ENCODE data around the gene ATG3. TPM values are rescaled to one million over a fixed set of nuclear protein-coding genes. Genes with fewer than 3 reads are reported as not detected.

The ATG3 gene
- total RNA-seq, 1 experiment from 2014 or later = 117 TPM

- no TSS peak for BruUV-seq (replicated peaks)
- no peaks in the 10 kb centered on the region for H3K4me1 ChIP-seq (ENCODE audit: insufficient read depth, low read length)
- POLR2A ChIA-PET (ENCODE audit: unreplicated experiment) = no interaction called here
Measured at GRCh38 chr3:112491373-112491772, 70.4 kb downstream of the ATG3 start.

DNA sequence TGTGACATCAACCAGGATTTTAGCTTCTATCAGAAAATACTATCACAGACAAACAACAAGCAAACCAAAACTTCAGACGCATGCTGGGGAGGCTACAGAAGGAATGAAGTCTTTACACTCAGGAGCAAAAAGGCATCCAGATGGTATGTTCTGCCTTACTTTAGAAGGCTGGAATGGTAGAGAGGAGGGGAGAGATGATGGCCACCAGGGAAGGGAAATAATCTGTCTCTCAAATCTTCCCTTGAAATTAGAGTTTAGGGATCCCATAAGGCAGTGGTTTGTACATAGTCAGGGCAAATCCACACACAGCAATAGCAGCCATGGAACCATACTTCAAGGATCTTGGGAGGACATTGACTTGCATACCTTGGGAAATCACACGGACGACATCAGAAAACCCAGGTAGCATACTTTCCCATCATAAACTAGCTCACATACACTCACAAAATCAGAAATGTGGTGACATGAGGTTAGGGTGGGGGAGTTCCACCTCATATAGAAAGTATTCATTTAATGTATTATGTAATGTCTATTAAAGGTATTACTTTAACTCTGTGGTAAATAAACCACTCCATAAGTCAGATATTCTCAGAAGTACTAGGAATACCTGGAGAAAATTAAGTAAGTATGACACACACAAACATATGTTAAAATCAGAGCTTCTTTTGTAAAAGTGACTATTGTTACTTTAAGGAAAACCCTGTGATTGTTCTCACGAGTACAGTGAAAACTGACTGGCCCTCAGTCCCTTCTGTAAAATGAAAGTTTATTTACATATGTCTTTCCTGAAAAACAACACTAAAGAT lies 71.9 kb downstream of the ATG3 start:
- no peak overlapping the region for H3K4me3 ChIP-seq (ENCODE audit: low read length)
- H3K4me1 ChIP-seq (ENCODE audit: insufficient read depth, low read length) = no peaks in the 10 kb centered on the region
- H3K9me3 ChIP-seq (ENCODE audit: low read length) = no peaks in the 10 kb centered on the region
- no peak for ATAC-seq
- no peaks in the 10 kb centered on the region for H3K79me2 ChIP-seq (ENCODE audit: low read length)
- H3K9me2 ChIP-seq (replicated peaks; ENCODE audit: low read length) = no peaks in the 10 kb centered on the region
- no peak overlapping the region for H3K27ac ChIP-seq (ENCODE audit: low read length)
- no peaks in the 10 kb centered on the region for H3F3A ChIP-seq (ENCODE audit: low read length, unreplicated experiment)
- intact Hi-C loops (cut with micrococcal nuclease) = no loop called here
- no peak overlapping the region for H3K9ac ChIP-seq (ENCODE audit: low read length)
- ChIA-PET POLR2A (ENCODE audit: unreplicated experiment) (no interaction called here), CTCF (no interaction called here)
- H3K4me2 ChIP-seq (ENCODE audit: low read length) = no peak overlapping the region
- no peak for DNase-seq
- TF ChIP-seq, protein P1, sequence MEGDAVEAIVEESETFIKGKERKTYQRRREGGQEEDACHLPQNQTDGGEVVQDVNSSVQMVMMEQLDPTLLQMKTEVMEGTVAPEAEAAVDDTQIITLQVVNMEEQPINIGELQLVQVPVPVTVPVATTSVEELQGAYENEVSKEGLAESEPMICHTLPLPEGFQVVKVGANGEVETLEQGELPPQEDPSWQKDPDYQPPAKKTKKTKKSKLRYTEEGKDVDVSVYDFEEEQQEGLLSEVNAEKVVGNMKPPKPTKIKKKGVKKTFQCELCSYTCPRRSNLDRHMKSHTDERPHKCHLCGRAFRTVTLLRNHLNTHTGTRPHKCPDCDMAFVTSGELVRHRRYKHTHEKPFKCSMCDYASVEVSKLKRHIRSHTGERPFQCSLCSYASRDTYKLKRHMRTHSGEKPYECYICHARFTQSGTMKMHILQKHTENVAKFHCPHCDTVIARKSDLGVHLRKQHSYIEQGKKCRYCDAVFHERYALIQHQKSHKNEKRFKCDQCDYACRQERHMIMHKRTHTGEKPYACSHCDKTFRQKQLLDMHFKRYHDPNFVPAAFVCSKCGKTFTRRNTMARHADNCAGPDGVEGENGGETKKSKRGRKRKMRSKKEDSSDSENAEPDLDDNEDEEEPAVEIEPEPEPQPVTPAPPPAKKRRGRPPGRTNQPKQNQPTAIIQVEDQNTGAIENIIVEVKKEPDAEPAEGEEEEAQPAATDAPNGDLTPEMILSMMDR (conservative IDR thresholded peaks at IDR 0.05; ENCODE audit: low read depth, low read length) = no peak
- TF ChIP-seq EZH2phosphoT487 (IDR thresholded peaks at IDR 0.05; ENCODE audit: borderline replicate concordance, low read length) = no peak
- no peak for TF ChIP-seq EZH2 (IDR thresholded peaks at IDR 0.05; ENCODE audit: low read length, unreplicated experiment)
- H3K36me3 ChIP-seq (ENCODE audit: low read depth, low read length) = no peaks in the 10 kb centered on the region
- H2AFZ ChIP-seq (ENCODE audit: low read length) = no peak overlapping the region
- no TSS peak for BruUV-seq (replicated peaks)
- peaks cover 30% of the 10 kb centered on the region for H3K27me3 ChIP-seq (ENCODE audit: low read length)
- no peaks in the 10 kb centered on the region for H4K20me1 ChIP-seq (ENCODE audit: low read length)

More at GRCh38 chr3:112491373-112491772, 70.4 kb downstream of the ATG3 start:
- Histone ChIP-seq H3K27me3 (ENCODE audit: low read length) (peaks cover 39% of the 10 kb centered on the region), H3F3A (ENCODE audit: low read length, unreplicated experiment) (no peaks in the 10 kb centered on the region), H3K36me3 (ENCODE audit: low read depth, low read length) (no peaks in the 10 kb centered on the region), H4K20me1 (ENCODE audit: low read length) (no peaks in the 10 kb centered on the region), H3K4me3 (ENCODE audit: low read length) (no peak overlapping the region), H3K79me2 (ENCODE audit: low read length) (no peaks in the 10 kb centered on the region), H3K4me2 (ENCODE audit: low read length) (no peak overlapping the region), H3K9me2 (replicated peaks; ENCODE audit: low read length) (no peaks in the 10 kb centered on the region), H3K9me3 (ENCODE audit: low read length) (no peaks in the 10 kb centered on the region), H2AFZ (ENCODE audit: low read length) (no peak overlapping the region), H3K27ac (ENCODE audit: low read length) (no peak overlapping the region), H3K9ac (ENCODE audit: low read length) (no peak overlapping the region)
- DNase-seq (no peak), ATAC-seq (no peak)
- intact Hi-C loops (cut with micrococcal nuclease) = no loop called here
- TF ChIP-seq EZH2 (IDR thresholded peaks at IDR 0.05; ENCODE audit: low read length, unreplicated experiment) (no peak), EZH2phosphoT487 (IDR thresholded peaks at IDR 0.05; ENCODE audit: borderline replicate concordance, low read length) (no peak)
- TF ChIP-seq, protein P1 (conservative IDR thresholded peaks at IDR 0.05; ENCODE audit: low read depth, low read length) = no peak
- CTCF ChIA-PET = no interaction called here

DNA sequence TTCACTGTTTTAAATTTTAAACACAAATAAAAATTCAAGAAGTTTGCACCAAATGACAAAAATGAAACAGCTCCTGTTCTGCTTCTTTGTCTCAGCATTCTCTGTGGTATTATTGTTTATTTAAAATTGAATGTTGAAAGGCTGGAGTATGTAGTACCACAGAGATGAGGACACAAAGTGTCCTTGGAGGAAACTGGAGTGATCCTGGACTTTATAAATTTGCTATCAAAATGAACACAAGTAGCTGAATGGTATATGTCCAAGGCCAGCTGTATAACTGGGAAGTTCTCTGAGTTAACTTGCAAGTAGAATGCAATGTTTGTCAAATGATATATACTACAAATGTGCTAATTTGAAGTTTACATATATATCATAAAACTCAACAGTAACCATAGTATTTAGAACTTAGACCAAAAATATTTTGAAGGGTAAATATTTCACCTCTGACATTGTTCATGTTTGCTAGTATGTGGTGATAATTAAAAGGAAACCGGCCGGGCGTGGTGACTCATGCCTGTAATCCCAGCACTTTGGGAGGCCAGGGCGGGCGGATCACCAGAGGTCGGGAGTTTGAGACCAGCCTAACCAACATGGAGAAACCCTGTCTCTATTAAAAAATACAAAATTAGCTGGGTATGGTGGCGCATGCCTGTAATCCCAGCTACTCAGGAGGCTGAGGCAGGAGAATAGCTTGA lies 74.8 kb downstream of the ATG3 start:
- POLR2A ChIA-PET (ENCODE audit: unreplicated experiment) = no interaction called here
- Histone ChIP-seq H3F3A (ENCODE audit: low read length, unreplicated experiment) (no peaks in the 10 kb centered on the region), H3K27ac (ENCODE audit: low read length) (no peak overlapping the region), H3K9me3 (ENCODE audit: low read length) (no peaks in the 10 kb centered on the region), H3K4me2 (ENCODE audit: low read length) (no peak overlapping the region), H4K20me1 (ENCODE audit: low read length) (no peaks in the 10 kb centered on the region), H3K79me2 (ENCODE audit: low read length) (no peaks in the 10 kb centered on the region), H3K36me3 (ENCODE audit: low read depth, low read length) (no peaks in the 10 kb centered on the region), H3K4me1 (ENCODE audit: insufficient read depth, low read length) (no peaks in the 10 kb centered on the region), H3K27me3 (ENCODE audit: low read length) (peaks cover 33% of the 10 kb centered on the region), H3K9ac (ENCODE audit: low read length) (no peak overlapping the region), H2AFZ (ENCODE audit: low read length) (no peak overlapping the region), H3K9me2 (replicated peaks; ENCODE audit: low read length) (no peaks in the 10 kb centered on the region), H3K4me3 (ENCODE audit: low read length) (no peak overlapping the region)
- TF ChIP-seq EZH2 (IDR thresholded peaks at IDR 0.05; ENCODE audit: low read length, unreplicated experiment) (no peak), EZH2phosphoT487 (IDR thresholded peaks at IDR 0.05; ENCODE audit: borderline replicate concordance, low read length) (no peak)
- TF ChIP-seq, protein P1 (conservative IDR thresholded peaks at IDR 0.05; ENCODE audit: low read depth, low read length) = no peak
- no peak for ATAC-seq
- no TSS peak for BruUV-seq (replicated peaks)
- CTCF ChIA-PET = no interaction called here
- intact Hi-C loops (cut with micrococcal nuclease) = no loop called here
- no peak for DNase-seq

Measured in PC-3 (cell line).